K562 (cell line): Measurements from ENCODE around the gene ETNK2.

Experiments used
- CTCF ChIP-seq, 3 experiments: IDR thresholded peaks in 2 of 3; conservative IDR thresholded peaks in 1 of 3; 2 replicates each; pipeline ENCODE4 v1.5.1; 2011 to 2012; ENCODE audit warnings: low read length in 3 of 3, mild to moderate bottlenecking in 3 of 3, control low read depth in 2 of 3, improper control_type of control experiment in 1 of 3, inconsistent platforms in 1 of 3, low read depth in 1 of 3, mixed read lengths in 1 of 3, moderate library complexity in 1 of 3; ENCODE audit not compliant: insufficient read depth in 2 of 3
- ELK3 ChIP-seq: fragments of 450-650 bp; formaldehyde crosslinking; IDR thresholded peaks from 2 replicates; pipeline ENCODE4 v1.4.0; 2020; ENCODE audit warnings: mild to moderate bottlenecking
- NFYB ChIP-seq: IDR thresholded peaks from 2 replicates; pipeline ENCODE4 v1.6.1; 2011; ENCODE audit warnings: mild to moderate bottlenecking, moderate library complexity; ENCODE audit not compliant: insufficient read length; ENCODE audit errors: extremely low read depth
- PCBP2 ChIP-seq: fragments of 200-400 bp; formaldehyde crosslinking; IDR thresholded peaks from 2 replicates; pipeline ENCODE4 v1.6.1; 2018; ENCODE audit warnings: low read length, low read depth, mild to moderate bottlenecking, moderate library complexity; ENCODE audit not compliant: poor library complexity, severe bottlenecking
- USF2 ChIP-seq: sonication (generic); formaldehyde crosslinking; IDR thresholded peaks from 2 replicates; pipeline ENCODE4 v1.5.0; 2020; ENCODE audit warnings: missing genetic modification reagents
- ZNF395 ChIP-seq: fragments of 200-800 bp; sonication (Bioruptor generic); IDR thresholded peaks from 2 replicates; pipeline ENCODE4 v1.6.1; 2017; ENCODE audit warnings: missing genetic modification characterization, missing compliant biosample characterization

- TF ChIP-seq PCBP2 (no peak), NFYB (no peak), ELK3 (CRISPR knock-in tag) (no peak), ZNF395 (CRISPR knock-in tag) (no peak), USF2 (no peak), CTCF (IDR thresholded peaks at IDR 0.05 in 2 of 3, conservative IDR thresholded peaks at IDR 0.05 in 1 of 3; ENCODE audit: insufficient read depth in 2 of 3, low read depth in 1 of 3, low read length in 3 of 3) (no peak)
These were observed 44.0 kb downstream of the ETNK2 start for GRCh38 chr1:204107892-204108291.
